NCI-H1105 (cell line): ENCODE measurements around the gene ADGRF5.

Experiments
- DNase-seq: peaks from one replicate; lab custom pipeline; 2025; lab: John Stamatoyannopoulos, UW

Gene ADGRF5

GRCh38 chr6:46816626-46817025, 105.1 kb downstream of the ADGRF5 start:
- no peak for DNase-seq

DNA sequence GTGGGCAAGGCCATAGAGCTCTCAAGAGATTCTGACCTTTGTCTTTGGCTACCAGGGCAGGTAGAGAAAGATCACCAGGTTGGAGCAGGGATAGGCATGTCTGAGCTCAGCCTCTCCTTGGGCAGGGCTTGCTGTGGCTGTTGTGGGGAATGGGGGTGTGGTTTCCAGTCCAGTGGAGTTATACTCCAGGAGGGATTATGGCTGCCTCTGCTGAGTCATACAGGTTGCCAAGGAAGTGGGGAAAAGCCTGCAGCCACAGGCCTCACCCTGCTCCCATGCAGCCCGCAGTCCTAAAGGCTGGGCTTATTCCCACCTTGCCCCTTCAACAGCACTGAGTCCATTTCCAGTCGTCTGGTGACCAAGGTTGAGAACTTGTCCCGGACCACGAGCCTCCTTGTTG, 106.6 kb downstream of the ADGRF5 start:
- DNase-seq = no peak

DNA sequence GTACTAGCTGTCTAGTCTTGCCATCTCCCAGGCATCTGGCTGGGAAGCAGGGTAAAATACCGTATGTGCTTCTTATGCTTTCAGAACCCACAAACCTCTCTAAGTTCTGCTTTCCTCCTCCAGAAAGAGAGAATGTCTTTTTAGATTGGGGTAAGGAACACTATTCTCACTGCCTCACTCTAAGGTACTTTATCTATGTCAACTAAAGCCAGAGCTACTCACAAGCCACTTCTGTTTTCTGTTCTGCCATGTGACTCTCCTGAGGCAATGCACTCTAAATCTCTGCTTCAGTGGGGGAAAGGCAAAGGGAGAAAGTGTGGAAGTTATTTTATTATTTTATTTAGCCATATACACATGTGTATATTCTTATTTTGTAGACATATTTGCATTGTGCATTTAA, 112.9 kb downstream of the ADGRF5 start:
- DNase-seq = no peak
